ENCODE data around the gene IL19. TPM values are rescaled to one million over a fixed set of nuclear protein-coding genes. Genes with fewer than 3 reads are reported as not detected.

IL19 gene
- total and polyA plus RNA-seq, 2 of the 13 experiments (the other 11 are each of a cell fraction or from before 2014, with no cell fraction given) = not detected

DNA sequence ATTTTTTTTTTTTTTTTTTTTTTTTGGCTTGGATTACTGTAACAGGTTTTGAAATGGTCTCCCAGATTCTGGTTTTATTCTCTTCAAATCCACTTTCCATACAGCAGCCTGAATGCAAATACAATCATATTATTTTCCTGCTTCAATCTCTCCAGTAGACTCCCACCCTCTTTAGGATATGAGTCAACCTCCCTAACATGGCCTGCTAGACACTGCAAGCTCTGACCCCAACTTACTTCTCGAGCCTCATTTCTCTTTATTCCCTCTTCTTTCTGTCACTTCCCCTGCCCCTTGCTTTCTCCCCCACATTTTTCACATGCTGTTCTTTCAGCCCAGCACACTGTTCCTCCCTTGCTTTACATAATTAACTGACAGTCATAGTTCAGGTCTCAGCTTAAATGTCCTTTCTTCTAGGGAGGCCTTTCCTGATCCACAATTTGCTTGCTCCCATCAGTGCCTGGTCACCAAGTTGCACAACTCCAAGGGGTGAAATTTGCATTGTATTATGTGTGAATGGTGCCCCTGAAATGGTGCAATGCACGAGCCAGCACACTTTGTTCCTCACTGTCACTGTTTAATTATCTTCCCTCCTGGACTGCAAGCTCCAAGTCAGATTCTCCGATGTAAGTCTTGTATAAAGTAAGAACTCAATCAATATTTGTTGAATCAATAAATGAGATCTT is 22.1 kb upstream of the IL19 start:
- ChIA-PET POLR2A (no interaction called here), CTCF (ENCODE audit: low intra/inter-chr PET ratio, low total read pairs) (no interaction called here)
- Histone ChIP-seq H3K27ac (ENCODE audit: extremely low read length, insufficient read depth, low read length) (no peak overlapping the region), H2AFZ (ENCODE audit: low read length) (no peak overlapping the region), H3K9me3 (ENCODE audit: low read length) (no peaks in the 10 kb centered on the region), H3K4me1 (ENCODE audit: insufficient read depth, low read length) (no peaks in the 10 kb centered on the region), H3K36me3 (replicated peaks in 1 of 2; ENCODE audit: control insufficient read depth in 1 of 2, insufficient read depth in 2 of 2, low read length in 2 of 2) (no peaks in the 10 kb centered on the region), H4K20me1 (ENCODE audit: insufficient read depth, low read length) (no peaks in the 10 kb centered on the region), H3K4me2 (ENCODE audit: low read depth, low read length) (no peak overlapping the region), H3K27me3 (ENCODE audit: control insufficient read depth in 1 of 2, insufficient read depth in 2 of 2, low read length in 2 of 2) (peaks cover 0 to 13% of the 10 kb centered on the region in 2 experiments; a peak in 3 of 5 replicates), H3K4me3 (replicated peaks in 1 of 3; ENCODE audit: insufficient read depth in 1 of 3, low read depth in 2 of 3, low read length in 3 of 3) (no peak overlapping the region), H3K9ac (ENCODE audit: insufficient read depth, low read depth, low read length) (no peak overlapping the region), H3K79me2 (ENCODE audit: insufficient read depth, low read length) (no peaks in the 10 kb centered on the region)
- in situ Hi-C loops (cut with HindIII; ENCODE audit: extremely low pct_ligation_motif_present, low pct_unique_long_range_greater_than_20kb) = no loop called here
- intact Hi-C loops (cut with micrococcal nuclease; ENCODE audit: unreplicated experiment) = no loop called here
- BruUV-seq (replicated peaks) = no TSS peak
- ATAC-seq = no peak
- FAIRE-seq = no peak
- 4% methylated on average over 3 of the region's 3 CpGs for WGBS (ENCODE audit: low lambda C conversion rate)
- no peak for DNase-seq (ENCODE audit: low spot score)
- TF ChIP-seq BRCA1 (CRISPR knock-in tag; IDR thresholded peaks at IDR 0.05) (no peak), IRX3 (CRISPR knock-in tag; IDR thresholded peaks at IDR 0.05; ENCODE audit: borderline replicate concordance, low read depth) (no peak), DNMT3B (CRISPR knock-in tag; conservative IDR thresholded peaks at IDR 0.05) (no peak), RFX1 (IDR thresholded peaks at IDR 0.05) (no peak), ZNF549 (CRISPR knock-in tag; IDR thresholded peaks at IDR 0.05) (no peak), REXO4 (CRISPR knock-in tag; IDR thresholded peaks at IDR 0.05; ENCODE audit: borderline replicate concordance) (no peak), ZNF776 (CRISPR knock-in tag; IDR thresholded peaks at IDR 0.05) (no peak), ZNF251 (CRISPR knock-in tag; IDR thresholded peaks at IDR 0.05) (no peak), ZNF616 (CRISPR knock-in tag; IDR thresholded peaks at IDR 0.05; ENCODE audit: low read depth) (no peak), ZNF383 (CRISPR knock-in tag; IDR thresholded peaks at IDR 0.05; ENCODE audit: borderline replicate concordance) (no peak), ZNF331 (CRISPR knock-in tag; IDR thresholded peaks at IDR 0.05) (no peak), HOXA5 (CRISPR knock-in tag; IDR thresholded peaks at IDR 0.05) (no peak), STAT5B (CRISPR knock-in tag; IDR thresholded peaks at IDR 0.05) (no peak)
- TF ChIP-seq, protein P1, sequence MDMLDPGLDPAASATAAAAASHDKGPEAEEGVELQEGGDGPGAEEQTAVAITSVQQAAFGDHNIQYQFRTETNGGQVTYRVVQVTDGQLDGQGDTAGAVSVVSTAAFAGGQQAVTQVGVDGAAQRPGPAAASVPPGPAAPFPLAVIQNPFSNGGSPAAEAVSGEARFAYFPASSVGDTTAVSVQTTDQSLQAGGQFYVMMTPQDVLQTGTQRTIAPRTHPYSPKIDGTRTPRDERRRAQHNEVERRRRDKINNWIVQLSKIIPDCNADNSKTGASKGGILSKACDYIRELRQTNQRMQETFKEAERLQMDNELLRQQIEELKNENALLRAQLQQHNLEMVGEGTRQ (IDR thresholded peaks at IDR 0.05; ENCODE audit: low read depth, low read length) = no peak
- TF ChIP-seq, protein P1 (CRISPR knock-in tag; IDR thresholded peaks at IDR 0.05; ENCODE audit: borderline replicate concordance) = no peak
- TF ChIP-seq, protein P2, sequence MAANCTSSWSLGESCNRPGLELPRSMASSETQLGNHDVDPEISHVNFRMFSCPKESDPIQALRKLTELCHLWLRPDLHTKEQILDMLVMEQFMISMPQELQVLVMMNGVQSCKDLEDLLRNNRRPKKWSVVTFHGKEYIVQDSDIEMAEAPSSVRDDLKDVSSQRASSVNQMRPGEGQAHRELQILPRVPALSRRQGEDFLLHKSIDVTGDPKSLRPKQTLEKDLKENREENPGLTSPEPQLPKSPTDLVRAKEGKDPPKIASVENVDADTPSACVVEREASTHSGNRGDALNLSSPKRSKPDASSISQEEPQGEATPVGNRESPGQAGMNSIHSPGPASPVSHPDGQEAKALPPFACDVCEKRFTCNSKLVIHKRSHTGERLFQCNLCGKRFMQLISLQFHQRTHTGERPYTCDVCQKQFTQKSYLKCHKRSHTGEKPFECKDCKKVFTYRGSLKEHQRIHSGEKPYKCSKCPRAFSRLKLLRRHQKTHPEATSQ (CRISPR knock-in tag; IDR thresholded peaks at IDR 0.05; ENCODE audit: borderline replicate concordance) = no peak
- TF ChIP-seq, protein P3, sequence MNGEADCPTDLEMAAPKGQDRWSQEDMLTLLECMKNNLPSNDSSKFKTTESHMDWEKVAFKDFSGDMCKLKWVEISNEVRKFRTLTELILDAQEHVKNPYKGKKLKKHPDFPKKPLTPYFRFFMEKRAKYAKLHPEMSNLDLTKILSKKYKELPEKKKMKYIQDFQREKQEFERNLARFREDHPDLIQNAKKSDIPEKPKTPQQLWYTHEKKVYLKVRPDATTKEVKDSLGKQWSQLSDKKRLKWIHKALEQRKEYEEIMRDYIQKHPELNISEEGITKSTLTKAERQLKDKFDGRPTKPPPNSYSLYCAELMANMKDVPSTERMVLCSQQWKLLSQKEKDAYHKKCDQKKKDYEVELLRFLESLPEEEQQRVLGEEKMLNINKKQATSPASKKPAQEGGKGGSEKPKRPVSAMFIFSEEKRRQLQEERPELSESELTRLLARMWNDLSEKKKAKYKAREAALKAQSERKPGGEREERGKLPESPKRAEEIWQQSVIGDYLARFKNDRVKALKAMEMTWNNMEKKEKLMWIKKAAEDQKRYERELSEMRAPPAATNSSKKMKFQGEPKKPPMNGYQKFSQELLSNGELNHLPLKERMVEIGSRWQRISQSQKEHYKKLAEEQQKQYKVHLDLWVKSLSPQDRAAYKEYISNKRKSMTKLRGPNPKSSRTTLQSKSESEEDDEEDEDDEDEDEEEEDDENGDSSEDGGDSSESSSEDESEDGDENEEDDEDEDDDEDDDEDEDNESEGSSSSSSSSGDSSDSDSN (CRISPR knock-in tag; IDR thresholded peaks at IDR 0.05) = no peak
